SK-N-SH treated with all-trans-retinoic acid at 6 μM for 48 hours (cell line): ENCODE data around the gene ANKRD23.
"Not testable (repeated sequence)": the region's sequence is repeated elsewhere in the genome, so short reads cannot be mapped to it uniquely, and the experiment has no call there.

ENCODE experiments used
- ATAC-seq: fragments of 200-7000 bp; cut with Tn5 transposase; 3 replicates; pipeline ENCODE4 v1.9.1; 2020; ENCODE audit warnings: mild to moderate bottlenecking, moderate library complexity
- ARNTL ChIP-seq: fragments of 450-650 bp; formaldehyde crosslinking; IDR thresholded peaks from 2 replicates; pipeline ENCODE4 v1.5.0; 2020; ENCODE audit warnings: low read depth, mild to moderate bottlenecking, moderate library complexity, borderline replicate concordance
- BACH2 ChIP-seq: fragments of 250-450 bp; sonication (Bioruptor Pico); IDR thresholded peaks from 2 replicates; pipeline ENCODE4 v1.9.0; 2021; ENCODE audit warnings: mild to moderate bottlenecking, borderline replicate concordance
- CREB5 ChIP-seq: fragments of 250-450 bp; sonication (Bioruptor Pico); IDR thresholded peaks from 2 replicates; pipeline ENCODE4 v1.5.1; 2020; ENCODE audit warnings: low read depth, mild to moderate bottlenecking, moderate library complexity
- CSDC2 ChIP-seq: fragments of 250-450 bp; sonication (Bioruptor Pico); IDR thresholded peaks from 2 replicates; pipeline ENCODE4 v1.5.0; 2020; ENCODE audit warnings: mild to moderate bottlenecking, moderate library complexity
- CSRNP3 ChIP-seq: fragments of 250-450 bp; sonication (Bioruptor Pico); IDR thresholded peaks from 2 replicates; pipeline ENCODE4 v1.5.1; 2021; ENCODE audit warnings: mild to moderate bottlenecking, moderate library complexity
- ESRRG ChIP-seq: fragments of 250-450 bp; sonication (Bioruptor Pico); IDR thresholded peaks from 2 replicates; pipeline ENCODE4 v1.6.1; 2021; ENCODE audit warnings: mild to moderate bottlenecking
- GLIS3 ChIP-seq: fragments of 250-450 bp; sonication (Bioruptor Pico); IDR thresholded peaks from 2 replicates; pipeline ENCODE4 v1.5.0; 2020; ENCODE audit warnings: mild to moderate bottlenecking, moderate library complexity
- ISL1 ChIP-seq: fragments of 250-450 bp; sonication (Bioruptor Pico); IDR thresholded peaks from 2 replicates; pipeline ENCODE4 v2.1.2; 2022; ENCODE audit warnings: mild to moderate bottlenecking, moderate library complexity
- OSR1 ChIP-seq: fragments of 250-450 bp; sonication (Bioruptor Pico); IDR thresholded peaks from 2 replicates; pipeline ENCODE4 v1.8.0; 2022; ENCODE audit warnings: moderate library complexity, mild to moderate bottlenecking, inconsistent platforms
- PATZ1 ChIP-seq: fragments of 250-450 bp; sonication (Bioruptor Pico); IDR thresholded peaks from 2 replicates; pipeline ENCODE4 v1.8.0; 2020; ENCODE audit warnings: mild to moderate bottlenecking, moderate library complexity, borderline replicate concordance
- POU6F1 ChIP-seq: fragments of 250-450 bp; sonication (Bioruptor Pico); IDR thresholded peaks from 2 replicates; pipeline ENCODE4 v1.8.0; 2021; ENCODE audit warnings: low read depth, mild to moderate bottlenecking, moderate library complexity, borderline replicate concordance
- PPARA ChIP-seq: fragments of 250-450 bp; sonication (Bioruptor Pico); IDR thresholded peaks from 2 replicates; pipeline ENCODE4 v1.5.0; 2020; ENCODE audit warnings: mild to moderate bottlenecking, borderline replicate concordance
- RARB ChIP-seq: fragments of 250-450 bp; sonication (Bioruptor Pico); IDR thresholded peaks from 2 replicates; pipeline ENCODE4 v1.8.0; 2021; ENCODE audit warnings: mild to moderate bottlenecking, moderate library complexity
- SNAI2 ChIP-seq: fragments of 250-450 bp; sonication (Bioruptor Pico); IDR thresholded peaks from 2 replicates; pipeline ENCODE4 v1.5.0; 2020; ENCODE audit warnings: mild to moderate bottlenecking, moderate library complexity
- TCF4 ChIP-seq: fragments of 250-450 bp; sonication (Bioruptor Pico); IDR thresholded peaks from 2 replicates; pipeline ENCODE4 v1.8.0; 2021; ENCODE audit warnings: mild to moderate bottlenecking, moderate library complexity, borderline replicate concordance
- TOX ChIP-seq: fragments of 250-450 bp; sonication (Bioruptor Pico); IDR thresholded peaks from 2 replicates; pipeline ENCODE4 v1.8.0; 2021; ENCODE audit warnings: mild to moderate bottlenecking, moderate library complexity, borderline replicate concordance
- TSHZ2 ChIP-seq: fragments of 250-450 bp; sonication (Bioruptor Pico); IDR thresholded peaks from 2 replicates; pipeline ENCODE4 v1.5.0; 2020; ENCODE audit warnings: mild to moderate bottlenecking, moderate library complexity
- ZC3H10 ChIP-seq: fragments of 250-450 bp; sonication (Bioruptor Pico); IDR thresholded peaks from 2 replicates; pipeline ENCODE4 v1.5.1; 2021; ENCODE audit warnings: mild to moderate bottlenecking, moderate library complexity
- ZFP3 ChIP-seq: fragments of 250-450 bp; sonication (Bioruptor Pico); IDR thresholded peaks from 2 replicates; pipeline ENCODE4 v1.5.0; 2020; ENCODE audit warnings: mild to moderate bottlenecking, moderate library complexity
- ZFP30 ChIP-seq: fragments of 450-650 bp; formaldehyde crosslinking; IDR thresholded peaks from 2 replicates; pipeline ENCODE4 v1.5.0; 2022; ENCODE audit warnings: mild to moderate bottlenecking, moderate library complexity
- ZNF565 ChIP-seq: fragments of 450-650 bp; formaldehyde crosslinking; conservative IDR thresholded peaks from 2 replicates; pipeline ENCODE4 v1.5.0; 2020; ENCODE audit warnings: low read depth, mild to moderate bottlenecking, moderate library complexity
- ZNF70 ChIP-seq: fragments of 450-650 bp; formaldehyde crosslinking; IDR thresholded peaks from 2 replicates; pipeline ENCODE4 v1.5.0; 2020; ENCODE audit warnings: mild to moderate bottlenecking, moderate library complexity
- ZNF8 ChIP-seq: fragments of 450-650 bp; formaldehyde crosslinking; IDR thresholded peaks from 2 replicates; pipeline ENCODE4 v1.5.0; 2020; ENCODE audit warnings: mild to moderate bottlenecking, moderate library complexity

Gene ANKRD23

GRCh38 chr2:96890726-96891385 lies 47.0 kb upstream of the ANKRD23 start:
- TF ChIP-seq RARB (CRISPR knock-in tag) (no peak), ZNF70 (CRISPR knock-in tag) (no peak), ESRRG (no peak), ISL1 (CRISPR knock-in tag) (no peak), GLIS3 (CRISPR knock-in tag) (no peak), ZFP3 (CRISPR knock-in tag) (no peak), BACH2 (CRISPR knock-in tag) (no peak), CSRNP3 (no peak), OSR1 (CRISPR knock-in tag) (no peak), ARNTL (CRISPR knock-in tag) (no peak), PATZ1 (no peak), ZFP30 (CRISPR knock-in tag) (no peak), TCF4 (CRISPR knock-in tag) (no peak), SNAI2 (no peak), POU6F1 (CRISPR knock-in tag) (no peak), ZNF8 (no peak), CREB5 (no peak), CSDC2 (CRISPR knock-in tag) (no peak), PPARA (CRISPR knock-in tag) (no peak), TSHZ2 (CRISPR knock-in tag) (no peak)
- no peak for ATAC-seq

GRCh38 chr2:96890252-96890651 lies 46.4 kb upstream of the ANKRD23 start:
- no peak for ATAC-seq
- TF ChIP-seq ZNF70 (CRISPR knock-in tag) (no peak), ZC3H10 (CRISPR knock-in tag) (no peak), POU6F1 (CRISPR knock-in tag) (no peak), CSDC2 (CRISPR knock-in tag) (no peak), ARNTL (CRISPR knock-in tag) (no peak), ISL1 (CRISPR knock-in tag) (no peak), BACH2 (CRISPR knock-in tag) (no peak), PATZ1 (no peak), ZFP30 (CRISPR knock-in tag) (no peak), ZNF565 (no peak), ZNF8 (no peak), GLIS3 (CRISPR knock-in tag) (no peak), CREB5 (no peak), TOX (CRISPR knock-in tag) (no peak)

- not testable (repeated sequence) for ATAC-seq
Measured at GRCh38 chr2:96889502-96889901, 45.7 kb upstream of the ANKRD23 start.
